Panc1 (cell line): ENCODE measurements around the gene SGSH. TPM values are rescaled to one million over a fixed set of nuclear protein-coding genes. Genes with fewer than 3 reads are reported as not detected.

ENCODE experiments used
- ATAC-seq: fragments of 200-7000 bp; cut with Tn5 transposase; 2 replicates; pipeline ENCODE4 v1.9.1; 2020; ENCODE audit warnings: mild to moderate bottlenecking, moderate library complexity
- BruUV-seq: library from RNA; stranded (reverse); fragments of 400-500 nt; replicated peaks from 2 replicates; lab custom pipeline; 2021; lab: Mats Ljungman, UMichigan
- CTCF ChIA-PET: fragments of 300-600 bp; sonication (Branson Sonifier 250); formaldehyde crosslinking; loops from one replicate; lab custom pipeline; 2022; ENCODE audit warnings: antibody characterized with exemption; lab: Charles Lee
- POLR2A ChIA-PET: fragments of 300-600 bp; sonication (Branson Sonifier 250); formaldehyde crosslinking; loops from one replicate; lab custom pipeline; 2022; ENCODE audit warnings: antibody characterized with exemption; lab: Charles Lee
- DNase-seq: peaks from one replicate; pipeline ENCODE4 v3.0.0-alpha.2; 2010; ENCODE audit warnings: low read depth, low spot score
- H3K27ac ChIP-seq: 2 replicates; pipeline ENCODE4 v1.5.1; 2011; ENCODE audit warnings: mild to moderate bottlenecking, low read length, inconsistent platforms
- H3K27me3 ChIP-seq: fragments of 200-500 bp; sonication (Bioruptor generic); 2 replicates; pipeline ENCODE4 v1.6.0; 2014; ENCODE audit warnings: low read length, inconsistent platforms; ENCODE audit not compliant: control insufficient read depth, insufficient read depth
- H3K36me3 ChIP-seq: fragments of 200-500 bp; sonication (Bioruptor generic); 2 replicates; pipeline ENCODE4 v1.5.1; 2014; ENCODE audit warnings: inconsistent platforms, mild to moderate bottlenecking, low read length, moderate library complexity; ENCODE audit not compliant: control insufficient read depth, insufficient read depth
- H3K4me1 ChIP-seq: 2 replicates; pipeline ENCODE4 v1.5.1; 2011; ENCODE audit warnings: inconsistent platforms, mild to moderate bottlenecking, low read length, moderate library complexity; ENCODE audit not compliant: control insufficient read depth, insufficient read depth
- H3K4me3 ChIP-seq, 2 experiments: 2 replicates each; pipeline ENCODE4 v1.5.1; 2011 to 2012; ENCODE audit warnings: low read depth in 2 of 2, low read length in 2 of 2, mild to moderate bottlenecking in 2 of 2, inconsistent platforms in 1 of 2, moderate library complexity in 1 of 2
- H3K9me3 ChIP-seq: fragments of 200-500 bp; sonication (Bioruptor generic); 2 replicates; pipeline ENCODE4 v1.5.1; 2014; ENCODE audit warnings: low read depth, mild to moderate bottlenecking, inconsistent platforms, low read length, moderate library complexity; ENCODE audit not compliant: control insufficient read depth, insufficient read depth
- POLR2AphosphoS5 ChIP-seq: IDR thresholded peaks from 2 replicates; pipeline ENCODE4 v1.6.1; 2012; ENCODE audit warnings: mild to moderate bottlenecking, low read depth, low read length, moderate library complexity
- SIN3A ChIP-seq: IDR thresholded peaks from 2 replicates; pipeline ENCODE4 v1.6.1; 2012; ENCODE audit warnings: low read depth, mild to moderate bottlenecking, low read length, moderate library complexity, borderline replicate concordance; ENCODE audit not compliant: insufficient read depth
- TCF7L2 ChIP-seq: IDR thresholded peaks from 2 replicates; pipeline ENCODE4 v1.6.1; 2011; ENCODE audit warnings: mild to moderate bottlenecking, low read depth, low read length, inconsistent platforms
- in situ Hi-C: cut with HindIII; loops from 2 replicates; pipeline ENCODE4 v1.10.0; 2016; ENCODE audit warnings: low sequenced_read_pairs, low pct_unique_long_range_greater_than_20kb
- intact Hi-C: fragments of 100-400 bp; cut with micrococcal nuclease; formaldehyde crosslinking; loops from one replicate; pipeline ENCODE4 v1.10.0; 2022; ENCODE audit not compliant: unreplicated experiment
- total RNA-seq: library from RNA; stranded (reverse); gene quantifications from one replicate; pipeline ENCODE4 v1.2.1, GENCODE V29; 2021; ENCODE audit not compliant: unreplicated experiment
- TF ChIP-seq, protein P1 (sequence below): fragments of 450-650 bp; IDR thresholded peaks from 2 replicates; pipeline ENCODE4 v1.5.1; 2017; ENCODE audit warnings: mild to moderate bottlenecking
- TF ChIP-seq, protein P2 (sequence below), 2 experiments: IDR thresholded peaks; 2 replicates each; pipeline ENCODE4 v1.6.1; 2011 to 2012; ENCODE audit warnings: low read depth in 2 of 2, control low read depth in 1 of 2, low read length in 1 of 2, mild to moderate bottlenecking in 1 of 2, moderate library complexity in 1 of 2; ENCODE audit not compliant: insufficient read depth in 1 of 2

Gene SGSH
- total RNA-seq, 1 experiment from 2014 or later: 70.2 TPM

DNA sequence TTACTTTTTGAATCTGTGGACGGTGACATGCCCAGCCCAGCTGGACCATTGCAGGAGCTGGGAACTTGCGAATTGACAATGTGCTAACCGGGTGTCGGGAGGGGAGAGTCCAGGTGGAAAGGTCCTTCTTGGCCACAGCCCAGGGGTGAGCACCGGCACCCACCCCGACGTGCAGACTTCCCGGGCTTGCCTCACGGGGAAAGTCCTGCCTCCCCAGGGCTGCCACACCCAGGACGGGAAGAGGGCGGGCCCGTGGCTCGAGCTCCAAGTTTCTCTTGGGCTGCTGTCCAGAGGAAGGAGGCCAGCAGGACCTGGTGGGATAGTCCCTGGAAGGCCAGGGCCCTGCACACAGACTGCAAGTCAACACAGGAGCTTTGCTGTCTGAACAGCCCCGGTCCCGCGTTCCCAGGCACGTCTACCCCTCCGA lies 32.6 kb downstream of the SGSH start:
- CTCF ChIA-PET: interaction anchor here (0.5 kb wide), 1 partner anchor 15 kb away, joined by 6 read pairs; no protein-coding TSS in a partner anchor
- ATAC-seq: peak; percentile 36
- in situ Hi-C loops: no loop called here

DNA sequence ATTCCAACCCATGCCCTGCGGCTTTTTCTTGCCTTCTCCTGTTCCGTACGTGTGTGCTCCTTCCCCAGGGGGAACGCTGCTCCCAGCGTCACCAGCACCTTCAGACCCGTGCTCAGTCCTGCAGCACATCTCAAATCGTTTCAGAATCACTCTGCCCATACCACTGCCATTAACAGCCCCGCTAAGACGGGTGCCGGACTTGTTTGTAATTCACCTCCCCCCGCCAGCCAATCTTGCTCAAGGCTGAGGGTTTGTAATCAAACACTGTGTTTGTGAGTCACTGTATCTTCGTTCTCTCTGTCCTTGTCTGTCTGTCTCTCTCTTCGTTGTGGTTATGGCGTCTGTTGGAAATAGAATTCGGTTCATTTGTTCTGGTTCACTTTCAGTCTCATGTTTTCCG lies 33.0 kb downstream of the SGSH start:
- H3K9me3 ChIP-seq: no peaks in the 10 kb centered on the region
- CTCF ChIA-PET: no interaction called here
- H3K27me3 ChIP-seq: no peaks in the 10 kb centered on the region
- POLR2A ChIA-PET: no interaction called here
- TF ChIP-seq TCF7L2: no peak
- in situ Hi-C loops (no loop called here), intact Hi-C loops (no loop called here)
- no TSS peak for BruUV-seq
- no peak overlapping the region for H3K4me3 ChIP-seq
- no peak for ATAC-seq
- no peaks in the 10 kb centered on the region; the same call in 1 of the 2 replicates for H3K4me1 ChIP-seq
- H3K27ac ChIP-seq: no peak overlapping the region
- H3K36me3 ChIP-seq: no peaks in the 10 kb centered on the region
- no peak for DNase-seq

More for the DNA sequence above, 32.6 kb downstream of the SGSH start:
- H3K9me3 ChIP-seq: no peaks in the 10 kb centered on the region
- no TSS peak for BruUV-seq
- H3K27me3 ChIP-seq: no peaks in the 10 kb centered on the region
- 0 out of 4 replicates have a peak overlapping the region, but pooled peaks of 1 of the 2 experiments have one; percentile 23 for H3K4me3 ChIP-seq
- no peak for DNase-seq
- intact Hi-C loops: no loop called here
- no peaks in the 10 kb centered on the region for H3K36me3 ChIP-seq
- TF ChIP-seq SIN3A (no peak), POLR2AphosphoS5 (no peak), TCF7L2 (no peak)
- TF ChIP-seq, protein P1, sequence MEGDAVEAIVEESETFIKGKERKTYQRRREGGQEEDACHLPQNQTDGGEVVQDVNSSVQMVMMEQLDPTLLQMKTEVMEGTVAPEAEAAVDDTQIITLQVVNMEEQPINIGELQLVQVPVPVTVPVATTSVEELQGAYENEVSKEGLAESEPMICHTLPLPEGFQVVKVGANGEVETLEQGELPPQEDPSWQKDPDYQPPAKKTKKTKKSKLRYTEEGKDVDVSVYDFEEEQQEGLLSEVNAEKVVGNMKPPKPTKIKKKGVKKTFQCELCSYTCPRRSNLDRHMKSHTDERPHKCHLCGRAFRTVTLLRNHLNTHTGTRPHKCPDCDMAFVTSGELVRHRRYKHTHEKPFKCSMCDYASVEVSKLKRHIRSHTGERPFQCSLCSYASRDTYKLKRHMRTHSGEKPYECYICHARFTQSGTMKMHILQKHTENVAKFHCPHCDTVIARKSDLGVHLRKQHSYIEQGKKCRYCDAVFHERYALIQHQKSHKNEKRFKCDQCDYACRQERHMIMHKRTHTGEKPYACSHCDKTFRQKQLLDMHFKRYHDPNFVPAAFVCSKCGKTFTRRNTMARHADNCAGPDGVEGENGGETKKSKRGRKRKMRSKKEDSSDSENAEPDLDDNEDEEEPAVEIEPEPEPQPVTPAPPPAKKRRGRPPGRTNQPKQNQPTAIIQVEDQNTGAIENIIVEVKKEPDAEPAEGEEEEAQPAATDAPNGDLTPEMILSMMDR: no peak
- TF ChIP-seq, protein P2, sequence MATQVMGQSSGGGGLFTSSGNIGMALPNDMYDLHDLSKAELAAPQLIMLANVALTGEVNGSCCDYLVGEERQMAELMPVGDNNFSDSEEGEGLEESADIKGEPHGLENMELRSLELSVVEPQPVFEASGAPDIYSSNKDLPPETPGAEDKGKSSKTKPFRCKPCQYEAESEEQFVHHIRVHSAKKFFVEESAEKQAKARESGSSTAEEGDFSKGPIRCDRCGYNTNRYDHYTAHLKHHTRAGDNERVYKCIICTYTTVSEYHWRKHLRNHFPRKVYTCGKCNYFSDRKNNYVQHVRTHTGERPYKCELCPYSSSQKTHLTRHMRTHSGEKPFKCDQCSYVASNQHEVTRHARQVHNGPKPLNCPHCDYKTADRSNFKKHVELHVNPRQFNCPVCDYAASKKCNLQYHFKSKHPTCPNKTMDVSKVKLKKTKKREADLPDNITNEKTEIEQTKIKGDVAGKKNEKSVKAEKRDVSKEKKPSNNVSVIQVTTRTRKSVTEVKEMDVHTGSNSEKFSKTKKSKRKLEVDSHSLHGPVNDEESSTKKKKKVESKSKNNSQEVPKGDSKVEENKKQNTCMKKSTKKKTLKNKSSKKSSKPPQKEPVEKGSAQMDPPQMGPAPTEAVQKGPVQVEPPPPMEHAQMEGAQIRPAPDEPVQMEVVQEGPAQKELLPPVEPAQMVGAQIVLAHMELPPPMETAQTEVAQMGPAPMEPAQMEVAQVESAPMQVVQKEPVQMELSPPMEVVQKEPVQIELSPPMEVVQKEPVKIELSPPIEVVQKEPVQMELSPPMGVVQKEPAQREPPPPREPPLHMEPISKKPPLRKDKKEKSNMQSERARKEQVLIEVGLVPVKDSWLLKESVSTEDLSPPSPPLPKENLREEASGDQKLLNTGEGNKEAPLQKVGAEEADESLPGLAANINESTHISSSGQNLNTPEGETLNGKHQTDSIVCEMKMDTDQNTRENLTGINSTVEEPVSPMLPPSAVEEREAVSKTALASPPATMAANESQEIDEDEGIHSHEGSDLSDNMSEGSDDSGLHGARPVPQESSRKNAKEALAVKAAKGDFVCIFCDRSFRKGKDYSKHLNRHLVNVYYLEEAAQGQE (IDR thresholded peaks at IDR 0.05; ENCODE audit: insufficient read depth in 1 of 2, low read depth in 2 of 2, low read length in 1 of 2): no peak
- H3K27ac ChIP-seq: no peak overlapping the region
- POLR2A ChIA-PET: no interaction called here
- no peaks in the 10 kb centered on the region; the same call in 1 of the 2 replicates for H3K4me1 ChIP-seq

DNA sequence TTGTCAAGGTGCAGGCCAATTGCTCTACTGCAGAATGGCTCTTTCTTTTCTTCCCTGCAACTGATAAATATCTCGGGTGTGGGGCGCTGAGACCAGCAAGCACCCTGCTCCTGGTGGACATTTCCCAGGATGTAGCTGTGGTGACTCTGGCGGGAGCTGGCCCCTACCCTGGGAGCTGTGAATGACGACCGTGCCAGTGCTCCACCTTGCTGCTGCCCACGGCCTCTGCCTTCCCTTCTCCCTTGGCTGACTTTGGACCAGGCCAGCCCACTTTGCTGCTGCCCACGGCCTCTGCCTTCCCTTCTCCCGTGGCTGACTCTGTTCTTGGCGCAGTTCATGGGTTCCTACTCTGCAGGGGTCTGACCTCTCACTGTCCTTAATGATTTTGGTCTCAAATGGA lies 34.2 kb downstream of the SGSH start:
- intact Hi-C loops (no loop called here), in situ Hi-C loops (no loop called here)
- no TSS peak for BruUV-seq
- H3K4me3 ChIP-seq: no peak overlapping the region
- TF ChIP-seq, protein P2 (IDR thresholded peaks at IDR 0.05; ENCODE audit: insufficient read depth in 1 of 2, low read depth in 2 of 2, low read length in 1 of 2): no peak
- no peak for TF ChIP-seq POLR2AphosphoS5
- no peak for TF ChIP-seq SIN3A
- no peak for TF ChIP-seq TCF7L2
- TF ChIP-seq, protein P1: no peak
- no peak overlapping the region for H3K27ac ChIP-seq
- ChIA-PET POLR2A (no interaction called here), CTCF (no interaction called here)
- H3K4me1 ChIP-seq: no peaks in the 10 kb centered on the region; the same call in 1 of the 2 replicates
- DNase-seq (no peak), ATAC-seq (no peak)
- no peaks in the 10 kb centered on the region for H3K9me3 ChIP-seq
- H3K36me3 ChIP-seq: no peaks in the 10 kb centered on the region
- no peaks in the 10 kb centered on the region for H3K27me3 ChIP-seq
